Esophagus muscularis mucosa (tissue), 3 donors: ENCODE measurements around the gene ZNF467.

Experiments
- CTCF ChIP-seq, 3 experiments: fragments of 200-600 bp in 2 of 3; fragments of 450-650 bp in 1 of 3; sonication (generic) in 2 of 3; IDR thresholded peaks; one replicate each; pipeline ENCODE4 v1.5.1; 2017 to 2019; ENCODE audit warnings: antibody characterized with exemption in 3 of 3, mild to moderate bottlenecking in 2 of 3, moderate library complexity in 1 of 3
- POLR2A ChIP-seq: fragments of 450-650 bp; IDR thresholded peaks from one replicate; pipeline ENCODE4 v1.6.1; 2017; ENCODE audit warnings: antibody characterized with exemption, moderate library complexity, mild to moderate bottlenecking, low read depth
- POLR2AphosphoS5 ChIP-seq, 2 donors: sonication (generic); formaldehyde crosslinking; IDR thresholded peaks; one replicate each; pipeline ENCODE4 v1.6.1; 2017; ENCODE audit warnings: antibody characterized with exemption in 2 of 2

- TF ChIP-seq CTCF (IDR thresholded peaks at IDR 0.05) (no peak), POLR2AphosphoS5 (IDR thresholded peaks at IDR 0.05) (peak in 1 of 2 donors; percentile 33), POLR2A (no peak)
Measured at GRCh38 chr7:149773446-149774236, at the start of gene ZNF467.
